Measurements from ENCODE around the gene DCC. TPM values are rescaled to one million over a fixed set of nuclear protein-coding genes. Genes with fewer than 3 reads are reported as not detected.

Gene DCC
- total RNA-seq, 4 donors from 2014 or later = 0.27 to 2.5 TPM; not detected in 2

DNA sequence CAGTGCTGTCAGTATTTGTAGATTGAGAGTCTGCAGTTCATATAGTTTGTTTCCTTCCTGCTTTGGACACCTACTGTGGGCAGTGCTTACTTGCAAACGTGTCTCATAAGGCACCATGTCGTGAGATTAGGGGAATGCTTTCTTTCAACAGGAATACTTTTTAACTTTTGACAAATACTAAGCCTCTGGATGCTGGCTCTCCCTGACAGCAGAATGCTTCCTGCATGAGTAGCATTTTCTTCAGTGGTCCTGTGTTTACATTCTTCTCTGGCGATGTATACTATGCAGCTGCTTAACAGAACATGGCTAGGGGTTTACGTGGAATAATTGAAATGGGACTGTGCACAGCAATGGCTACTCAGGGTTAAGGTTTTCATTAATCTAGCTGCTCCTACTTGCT, 1077.0 kb downstream of the DCC start:
- H3K4me3 ChIP-seq = no peak overlapping the region
- intact Hi-C loops (cut with DNase I; ENCODE audit: low total_unique reads) = no loop called here
- TF ChIP-seq POLR2AphosphoS5 (IDR thresholded peaks at IDR 0.05) (no peak), POLR2A (IDR thresholded peaks at IDR 0.05) (no peak), EP300 (IDR thresholded peaks at IDR 0.05; ENCODE audit: low read depth) (no peak)
- TF ChIP-seq, protein P1, sequence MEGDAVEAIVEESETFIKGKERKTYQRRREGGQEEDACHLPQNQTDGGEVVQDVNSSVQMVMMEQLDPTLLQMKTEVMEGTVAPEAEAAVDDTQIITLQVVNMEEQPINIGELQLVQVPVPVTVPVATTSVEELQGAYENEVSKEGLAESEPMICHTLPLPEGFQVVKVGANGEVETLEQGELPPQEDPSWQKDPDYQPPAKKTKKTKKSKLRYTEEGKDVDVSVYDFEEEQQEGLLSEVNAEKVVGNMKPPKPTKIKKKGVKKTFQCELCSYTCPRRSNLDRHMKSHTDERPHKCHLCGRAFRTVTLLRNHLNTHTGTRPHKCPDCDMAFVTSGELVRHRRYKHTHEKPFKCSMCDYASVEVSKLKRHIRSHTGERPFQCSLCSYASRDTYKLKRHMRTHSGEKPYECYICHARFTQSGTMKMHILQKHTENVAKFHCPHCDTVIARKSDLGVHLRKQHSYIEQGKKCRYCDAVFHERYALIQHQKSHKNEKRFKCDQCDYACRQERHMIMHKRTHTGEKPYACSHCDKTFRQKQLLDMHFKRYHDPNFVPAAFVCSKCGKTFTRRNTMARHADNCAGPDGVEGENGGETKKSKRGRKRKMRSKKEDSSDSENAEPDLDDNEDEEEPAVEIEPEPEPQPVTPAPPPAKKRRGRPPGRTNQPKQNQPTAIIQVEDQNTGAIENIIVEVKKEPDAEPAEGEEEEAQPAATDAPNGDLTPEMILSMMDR (IDR thresholded peaks at IDR 0.05) = no peak
- DNase-seq = no peak
- no peaks in the 10 kb centered on the region for H3K27me3 ChIP-seq
- H3K27ac ChIP-seq = no peak overlapping the region
- no peaks in the 10 kb centered on the region for H3K36me3 ChIP-seq
- in situ Hi-C loops (cut with MboI; ENCODE audit: low pct_ligation_motif_present in 1 of 4, low pct_unique_long_range_greater_than_20kb in 1 of 4, low sequenced_read_pairs in 3 of 4) = no loop called here
- no peaks in the 10 kb centered on the region for H3K9me3 ChIP-seq
- whole genome bisulfite sequencing, 2 donors (ENCODE audit: low coverage in 1 of 2) = 12 to 23% methylated on average over 3 to 4 of the region's 4 CpGs
- H3K4me1 ChIP-seq = no peaks in the 10 kb centered on the region

- Histone ChIP-seq H3K9me3 (no peaks in the 10 kb centered on the region), H3K4me3 (no peak overlapping the region), H3K27me3 (no peaks in the 10 kb centered on the region), H3K4me1 (no peaks in the 10 kb centered on the region), H3K36me3 (no peaks in the 10 kb centered on the region), H3K27ac (no peak overlapping the region)
- in situ Hi-C loops (cut with MboI; ENCODE audit: low pct_ligation_motif_present in 1 of 4, low pct_unique_long_range_greater_than_20kb in 1 of 4, low sequenced_read_pairs in 3 of 4) = no loop called here
- TF ChIP-seq, protein P1 (IDR thresholded peaks at IDR 0.05) = no peak
- no peak for TF ChIP-seq EP300 (IDR thresholded peaks at IDR 0.05; ENCODE audit: low read depth)
- DNase-seq = no peak
- intact Hi-C loops (cut with DNase I; ENCODE audit: low total_unique reads) = no loop called here
Observed at GRCh38 chr18:53421869-53422268, 1081.9 kb downstream of the DCC start.

- in situ Hi-C loops (cut with MboI; ENCODE audit: low pct_ligation_motif_present in 1 of 4, low pct_unique_long_range_greater_than_20kb in 1 of 4, low sequenced_read_pairs in 3 of 4) (no loop called here), intact Hi-C loops (cut with DNase I; ENCODE audit: low total_unique reads) (no loop called here)
- H3K36me3 ChIP-seq = no peaks in the 10 kb centered on the region
- no peaks in the 10 kb centered on the region for H3K4me1 ChIP-seq
- H3K27ac ChIP-seq = no peak overlapping the region
- no peaks in the 10 kb centered on the region for H3K27me3 ChIP-seq
- TF ChIP-seq POLR2A (IDR thresholded peaks at IDR 0.05) (no peak), EP300 (IDR thresholded peaks at IDR 0.05; ENCODE audit: low read depth) (no peak), POLR2AphosphoS5 (IDR thresholded peaks at IDR 0.05) (no peak)
- TF ChIP-seq, protein P1 (IDR thresholded peaks at IDR 0.05) = no peak
- WGBS, 2 donors (ENCODE audit: low coverage in 1 of 2) = 42 to 47% methylated on average over 2 of the region's 2 CpGs
- H3K9me3 ChIP-seq = no peaks in the 10 kb centered on the region
- no peak overlapping the region for H3K4me3 ChIP-seq
- no peak for DNase-seq
Observed at GRCh38 chr18:53422896-53423295, 1082.9 kb downstream of the DCC start.

GRCh38 chr18:53426666-53427184, 1086.7 kb downstream of the DCC start:
- Histone ChIP-seq H3K27me3 (no peaks in the 10 kb centered on the region), H3K27ac (no peak overlapping the region), H3K9me3 (no peaks in the 10 kb centered on the region), H3K4me3 (no peak overlapping the region), H3K4me1 (no peaks in the 10 kb centered on the region), H3K36me3 (no peaks in the 10 kb centered on the region)
- TF ChIP-seq, protein P1 (IDR thresholded peaks at IDR 0.05) = no peak
- TF ChIP-seq POLR2AphosphoS5 (IDR thresholded peaks at IDR 0.05) (no peak), POLR2A (IDR thresholded peaks at IDR 0.05) (no peak)
- no peak for DNase-seq
- WGBS, 2 donors (ENCODE audit: low coverage in 1 of 2) = 50 to 57% methylated on average over 6 of the region's 6 CpGs
- in situ Hi-C loops (cut with MboI; ENCODE audit: low pct_ligation_motif_present in 1 of 4, low pct_unique_long_range_greater_than_20kb in 1 of 4, low sequenced_read_pairs in 3 of 4) = no loop called here
- intact Hi-C loops (cut with DNase I; ENCODE audit: low total_unique reads) = no loop called here

Measured in transverse colon (tissue), 4 donors.